Activated gamma-delta T cell treated with Interleukin-2 at 50 U/mL for 16 hours (primary cell): ENCODE results near the gene UNCX.
A peak's percentile ranks its signal among the peaks of the same experiment; 100 is the strongest.

ENCODE experiments used
- DNase-seq: peaks from one replicate; pipeline ENCODE4 v3.0.0-alpha.2; 2020

UNCX gene

DNA sequence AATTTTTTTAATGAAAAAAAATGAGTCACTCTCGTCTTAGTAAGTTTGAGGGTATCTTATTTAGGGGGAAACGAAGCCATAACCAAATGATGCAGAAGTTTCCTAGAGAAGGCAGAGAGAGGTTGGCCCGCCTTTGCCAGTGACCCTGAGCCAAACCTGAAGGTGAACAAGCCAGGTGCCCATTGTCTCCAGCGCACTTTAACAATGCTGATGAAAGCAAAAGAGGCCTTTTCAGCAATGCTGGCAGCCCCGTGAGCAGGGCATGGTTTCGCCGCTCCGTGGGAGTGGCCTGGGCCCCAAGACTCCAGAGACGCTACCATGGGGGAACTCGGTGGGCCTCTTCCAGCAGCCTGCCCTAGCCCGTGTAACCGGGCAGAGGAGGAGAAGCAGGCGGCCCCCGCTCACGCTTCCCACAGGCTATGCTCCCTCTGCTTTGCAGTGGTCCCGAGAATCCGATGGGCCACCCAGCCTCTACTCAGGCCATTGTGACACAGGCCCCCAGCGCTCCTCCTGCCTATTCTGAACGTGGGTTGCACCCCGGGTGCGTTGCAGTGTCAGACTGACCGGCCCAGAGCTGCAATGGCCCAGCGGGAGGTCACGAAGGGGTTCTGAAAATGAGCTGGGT is 14.0 kb upstream of the UNCX start:
- no peak for DNase-seq

DNA sequence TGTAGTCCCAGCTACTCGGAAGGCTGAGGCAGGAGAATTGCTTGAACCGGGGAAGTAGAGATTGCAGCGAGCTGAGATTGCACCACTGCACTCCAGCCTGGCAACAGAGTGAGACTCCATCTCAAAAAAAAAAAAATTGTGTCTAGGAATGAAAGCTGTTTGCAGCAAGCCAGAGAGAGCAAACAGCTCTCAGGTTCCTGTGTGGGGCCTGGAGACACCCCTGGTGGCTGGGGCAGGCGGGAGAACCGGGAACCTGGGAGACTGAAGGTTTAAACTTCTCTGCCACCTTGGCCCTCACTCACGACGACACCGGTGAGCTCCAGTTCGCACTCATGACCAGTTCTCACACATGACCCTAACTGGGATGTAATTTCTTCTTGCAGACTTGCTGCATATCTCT is 13.2 kb upstream of the UNCX start:
- DNase-seq, result no peak

DNA sequence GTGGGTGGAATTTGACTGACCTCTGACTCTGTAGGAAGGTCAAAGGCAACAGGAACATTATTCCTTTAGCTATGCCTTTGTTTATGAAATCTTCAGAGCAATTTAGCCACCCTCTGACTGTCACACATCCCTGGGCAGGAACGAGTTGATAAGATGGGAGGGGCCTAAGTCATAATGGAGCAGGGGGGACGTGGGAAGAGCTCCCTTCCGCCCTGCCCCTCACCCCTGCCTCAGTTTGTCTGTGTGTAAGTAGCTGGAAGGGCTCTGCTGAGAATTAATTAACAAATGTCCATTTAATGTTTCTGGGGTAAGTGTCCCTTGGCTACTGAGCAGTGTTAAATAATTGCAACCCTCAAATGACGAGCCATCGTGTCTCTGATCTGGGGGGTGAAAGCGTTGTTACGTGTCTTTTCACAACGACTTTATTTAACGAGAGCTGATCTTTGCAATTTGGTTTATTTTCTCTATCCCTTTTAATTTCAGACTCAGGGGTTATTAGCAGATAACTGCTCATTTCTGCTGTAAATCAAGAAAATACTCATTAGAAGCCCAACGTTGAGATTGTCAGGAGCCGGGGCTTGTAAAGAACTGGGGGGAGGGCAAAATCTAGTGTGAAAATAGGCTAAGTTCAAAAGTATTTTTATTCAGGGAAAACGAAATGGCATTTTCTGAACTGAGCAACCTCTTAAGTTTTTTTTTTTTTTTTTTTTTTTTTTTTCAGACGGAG is 12.5 kb upstream of the UNCX start:
- no peak for DNase-seq

- no peak for DNase-seq
Measured at GRCh38 chr7:1220977-1221745, 11.5 kb upstream of the UNCX start.

DNA sequence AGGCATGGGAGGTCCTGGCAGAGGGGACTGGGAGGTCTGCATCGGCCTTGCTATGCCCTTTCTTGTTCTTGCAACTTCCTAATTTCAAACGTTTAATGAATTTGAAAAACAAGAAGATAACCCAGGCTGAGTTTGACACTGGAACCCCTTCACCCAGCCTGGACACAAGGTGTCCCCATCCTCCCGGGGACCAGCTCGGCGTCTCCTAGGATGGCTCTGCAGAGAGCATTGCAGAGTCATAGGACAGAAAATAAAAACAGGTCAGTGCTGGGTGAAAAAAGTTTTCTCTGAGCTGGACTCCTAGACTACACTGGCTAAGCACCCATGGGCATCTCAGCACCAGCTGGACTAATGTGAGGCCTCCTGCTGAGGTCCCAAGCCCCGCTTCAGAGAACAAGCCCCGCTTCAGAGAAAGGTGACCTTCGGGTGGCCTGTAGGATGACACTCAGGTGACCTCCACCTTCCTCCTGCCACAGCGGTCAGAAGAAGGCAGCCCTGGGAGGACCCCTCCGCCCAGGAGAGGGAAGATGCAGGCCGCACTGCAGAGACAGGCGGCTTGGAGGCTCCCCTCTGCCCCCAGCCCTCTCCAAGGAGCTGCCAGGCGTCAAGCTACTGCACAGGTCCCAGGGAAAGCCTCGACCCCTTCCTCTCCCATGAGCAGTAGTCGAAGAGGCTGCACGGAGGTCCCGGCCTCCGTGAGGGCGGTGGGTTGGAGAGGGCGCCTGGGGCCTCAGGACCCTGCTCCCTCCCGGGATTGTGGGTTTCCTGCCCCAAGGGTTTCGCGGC is 9.3 kb upstream of the UNCX start:
- DNase-seq, result no peak

GRCh38 chr7:1224086-1224716 is 8.5 kb upstream of the UNCX start:
- no peak for DNase-seq

DNA sequence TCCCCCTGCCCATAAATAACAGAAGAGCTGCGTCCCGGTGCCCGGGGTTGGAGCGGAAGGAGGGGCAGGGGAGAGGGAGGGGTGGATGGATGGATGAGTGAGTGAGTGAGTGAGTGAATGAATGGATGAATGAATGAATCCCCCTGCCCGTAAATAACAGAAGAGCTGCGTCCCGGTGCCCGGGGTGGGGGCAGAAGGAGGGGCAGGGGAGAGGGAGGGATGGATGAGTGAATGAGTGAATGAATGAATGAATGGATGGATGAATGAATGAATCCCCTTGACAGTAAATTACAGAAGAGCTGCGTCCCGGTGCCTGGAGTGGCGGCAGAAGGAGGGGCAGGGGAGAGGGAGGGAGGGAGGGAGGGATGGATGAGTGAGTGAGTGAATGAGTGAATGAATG is 7.6 kb upstream of the UNCX start:
- DNase-seq, result no peak

DNA sequence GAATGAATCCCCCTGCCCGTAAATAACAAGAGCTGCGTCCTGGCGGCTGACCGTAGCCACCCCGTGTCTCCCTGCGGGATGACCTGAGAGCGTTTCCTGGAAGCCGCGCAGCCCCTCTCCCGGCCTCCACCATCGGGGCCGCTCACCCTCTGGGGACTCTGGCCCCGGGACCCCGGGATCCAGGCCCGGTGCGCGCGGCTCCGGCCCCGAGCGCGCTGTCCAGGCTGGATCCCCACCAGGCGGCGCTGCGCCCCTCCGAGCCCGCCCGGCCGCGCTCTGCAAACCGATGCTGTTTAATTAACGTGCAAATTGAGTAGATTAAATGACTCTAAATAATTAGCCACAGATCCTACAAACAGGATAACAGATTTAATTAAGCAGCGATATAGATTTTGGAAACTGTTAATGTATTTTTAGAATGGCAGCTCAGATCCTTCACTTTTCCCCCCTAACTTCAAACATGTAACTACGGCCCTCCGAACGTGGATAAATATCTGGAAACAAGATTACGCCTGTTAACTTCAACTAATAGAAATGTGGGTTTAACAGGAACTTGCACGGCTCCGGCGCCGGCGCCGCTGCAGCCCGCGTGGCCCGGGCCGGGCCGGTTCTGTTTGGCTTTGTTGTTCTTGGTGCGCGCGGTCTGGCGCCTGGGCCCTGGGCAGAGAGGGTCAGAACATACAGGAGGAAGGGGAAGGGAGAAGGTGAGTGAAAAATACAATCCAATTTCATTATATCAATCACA is 7.1 kb upstream of the UNCX start:
- DNase-seq, result peak; percentile 38

- no peak for DNase-seq
Measured at GRCh38 chr7:1226186-1226901, 6.3 kb upstream of the UNCX start.

DNA sequence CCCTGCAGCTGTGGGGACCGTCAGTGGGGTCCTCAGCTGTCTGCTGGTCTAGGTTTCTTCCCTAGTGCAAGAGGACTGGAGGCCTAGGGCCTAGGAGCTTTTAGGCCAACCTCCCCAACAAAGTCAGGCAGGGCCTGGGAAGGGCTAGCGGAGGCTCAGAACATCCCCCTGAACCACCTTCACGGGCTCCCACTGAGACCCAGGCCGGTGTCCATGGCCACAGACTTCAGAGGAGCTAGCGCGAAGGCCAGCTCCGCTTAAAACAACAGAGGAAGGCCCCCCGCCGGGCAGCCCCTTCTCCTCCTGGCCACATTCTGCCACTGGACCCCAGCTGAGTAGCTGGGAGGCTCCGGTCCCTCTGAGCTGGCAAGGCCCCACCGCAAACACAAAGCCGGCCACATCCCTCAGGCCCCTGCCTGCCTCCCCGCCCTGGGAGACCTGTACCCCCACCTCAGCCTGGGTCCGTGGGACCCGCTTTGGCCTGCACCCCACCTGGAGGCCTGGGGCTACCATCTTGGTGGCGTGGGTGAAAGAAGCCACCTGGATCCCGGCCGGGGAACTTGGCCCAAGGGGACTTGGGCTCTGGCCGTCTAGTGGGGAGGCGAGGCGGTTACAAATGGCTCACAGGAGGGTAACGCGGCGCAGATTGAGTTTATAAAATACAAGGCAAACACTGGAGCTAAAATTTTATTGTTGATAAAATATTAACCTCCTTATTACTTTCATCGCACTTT is 5.4 kb upstream of the UNCX start:
- DNase-seq, result no peak

DNA sequence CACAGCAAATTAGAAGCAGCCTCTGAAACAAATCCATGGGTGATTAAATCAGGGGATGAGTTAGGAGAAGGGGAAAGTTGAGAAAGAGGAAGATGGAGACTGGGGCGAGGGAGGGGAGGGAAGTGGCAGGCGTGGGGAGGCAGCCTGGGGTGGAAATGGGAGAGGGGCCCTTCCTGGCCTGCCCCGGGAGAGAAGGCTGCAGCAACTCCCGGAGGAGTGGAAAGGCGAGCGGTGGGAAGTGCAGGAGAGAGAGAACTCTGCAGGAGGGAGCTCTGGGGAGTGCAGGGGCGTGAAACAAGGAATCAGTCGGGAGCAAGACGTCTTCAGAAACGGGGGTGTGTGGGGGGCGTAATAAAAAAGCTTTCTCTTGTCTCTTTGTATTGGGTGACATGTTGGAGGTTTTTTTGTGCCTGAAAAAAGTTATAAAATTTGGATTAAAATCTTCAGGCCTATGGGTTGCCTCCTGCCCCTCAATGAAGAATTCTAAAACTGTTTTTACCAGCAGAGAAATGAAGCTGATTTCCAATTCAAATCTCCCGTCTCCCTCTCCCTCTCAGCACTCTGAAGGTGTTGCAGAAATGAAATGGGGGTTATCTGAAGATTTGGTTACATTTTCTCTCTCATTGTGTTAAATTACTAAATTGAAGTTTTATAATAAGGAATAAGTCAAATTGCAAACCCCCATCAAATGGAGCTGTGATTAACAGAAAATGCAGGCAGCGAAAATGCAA is 4.7 kb upstream of the UNCX start:
- no peak for DNase-seq

GRCh38 chr7:1228545-1229201 is 4.0 kb upstream of the UNCX start:
- no peak for DNase-seq

DNA sequence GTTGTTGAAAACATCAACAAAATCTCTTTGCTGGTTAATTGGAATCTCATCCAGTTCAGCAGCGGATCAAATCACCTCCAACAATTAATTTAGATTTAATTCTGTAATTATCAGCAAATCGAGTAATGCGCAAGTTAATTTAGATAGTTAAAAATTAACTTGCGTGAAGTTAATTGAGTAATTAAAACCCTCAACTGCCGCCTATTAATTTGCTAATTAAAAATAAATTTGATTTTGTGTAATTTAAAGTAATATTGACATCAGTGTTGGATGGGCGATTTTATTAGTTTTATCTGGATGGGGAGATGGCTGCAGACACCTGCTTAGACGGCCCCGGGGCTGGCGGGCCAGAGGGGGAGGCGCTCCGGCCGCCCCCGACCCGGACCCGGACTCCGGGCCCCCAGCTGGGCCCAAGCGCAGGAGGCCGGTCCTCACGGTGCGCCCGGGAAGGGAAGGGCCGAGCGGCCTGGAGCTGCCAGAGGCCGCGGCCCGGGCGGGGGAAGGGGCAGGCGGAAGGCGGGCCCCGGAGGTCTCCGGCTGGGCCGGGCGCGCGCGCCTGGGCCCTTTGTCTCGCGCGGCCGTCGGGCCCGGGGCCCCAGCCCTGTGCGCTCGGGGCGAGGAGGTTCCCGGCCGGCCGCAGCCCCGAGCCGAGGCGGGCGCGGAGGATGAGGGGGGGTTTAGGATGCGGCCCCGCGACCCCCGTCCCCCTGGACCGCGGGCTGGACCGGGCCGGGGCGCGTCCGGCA is 3.3 kb upstream of the UNCX start:
- DNase-seq, result no peak

- no peak for DNase-seq
Measured at GRCh38 chr7:1229956-1230355, 2.7 kb upstream of the UNCX start.

DNA sequence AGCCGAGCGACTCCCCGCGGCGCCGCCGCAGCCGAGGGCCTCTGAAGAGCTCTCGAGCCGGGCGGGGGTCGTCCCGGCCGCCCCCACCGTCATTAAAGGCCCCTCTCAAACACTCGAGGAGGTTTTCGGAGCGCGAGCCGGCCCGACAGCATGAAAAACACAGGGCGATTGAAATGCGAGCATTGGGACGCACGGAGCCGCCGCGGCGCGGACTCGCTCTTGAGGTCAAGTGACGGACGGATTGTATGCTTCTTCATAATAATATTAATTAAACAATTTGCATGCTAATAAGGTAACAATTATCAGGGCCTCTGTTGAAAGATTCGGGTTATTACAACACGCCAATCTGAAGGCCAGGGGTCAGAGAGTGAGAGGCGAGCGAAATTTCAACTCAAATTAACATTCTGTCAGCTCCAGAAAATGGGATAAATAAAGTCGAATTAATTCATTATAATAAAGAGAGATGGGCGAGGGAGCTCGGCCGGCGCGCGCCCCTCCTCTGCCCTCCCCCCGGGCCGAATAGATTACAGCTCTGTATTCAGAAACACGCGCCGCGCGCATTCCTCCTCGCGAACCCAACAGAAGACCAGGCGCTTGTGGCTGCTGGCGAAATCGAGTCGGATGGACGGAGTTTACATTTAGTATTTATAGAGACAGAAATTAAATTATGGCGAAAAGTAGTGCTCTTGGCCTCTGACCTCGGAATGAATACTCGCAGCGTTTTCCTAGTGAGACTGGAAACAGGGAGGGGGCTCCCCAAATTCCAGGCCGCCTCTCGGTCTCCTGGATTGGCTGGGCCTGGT is 2.1 kb upstream of the UNCX start:
- no peak for DNase-seq

DNA sequence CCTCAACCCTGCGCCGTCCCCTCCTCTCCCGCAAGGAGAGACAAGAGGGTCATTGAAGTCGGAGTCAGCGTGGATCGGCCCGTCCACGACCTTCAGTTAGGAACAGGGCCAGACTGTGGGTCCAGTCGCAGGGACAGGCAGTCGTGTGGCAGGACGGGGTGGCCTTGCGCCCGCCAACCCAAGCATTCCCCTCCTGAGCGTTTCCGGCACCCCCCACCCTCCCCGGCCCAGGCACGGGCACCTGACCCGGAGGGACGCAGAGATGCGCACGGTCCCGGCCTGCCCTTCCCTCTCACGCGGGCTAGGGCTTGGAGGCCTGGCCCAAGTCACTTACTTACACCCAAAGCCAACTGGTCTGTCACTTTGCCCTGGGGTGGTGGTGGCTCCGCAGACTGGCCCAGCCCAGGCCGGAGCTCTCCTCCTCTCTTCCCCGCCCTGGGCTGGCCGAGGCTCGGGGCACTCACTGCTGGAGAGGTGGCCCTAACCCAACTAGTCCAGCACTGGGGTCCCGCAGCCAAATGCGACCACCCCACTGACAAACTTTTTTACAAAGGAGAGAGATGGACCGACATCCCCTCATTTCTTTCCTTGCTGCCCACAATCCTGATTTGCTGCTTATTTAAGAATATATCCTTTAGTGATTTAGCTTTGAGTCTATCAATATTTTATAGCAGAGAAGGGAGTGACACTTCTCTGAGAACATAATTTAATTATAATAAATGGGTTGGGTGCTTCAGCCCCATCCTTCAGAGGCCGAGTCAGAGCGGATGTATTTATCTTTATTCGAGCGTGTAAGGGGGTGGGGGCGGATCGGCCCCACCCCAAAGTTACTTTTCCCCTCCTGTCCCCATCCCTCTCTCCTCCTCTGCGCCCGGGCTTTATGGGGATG is 1.2 kb upstream of the UNCX start:
- no peak for DNase-seq

- no peak for DNase-seq
Measured at GRCh38 chr7:1232103-1232466, 587 bp upstream of the UNCX start.
